ENCODE data around the gene DGKB.

DNA sequence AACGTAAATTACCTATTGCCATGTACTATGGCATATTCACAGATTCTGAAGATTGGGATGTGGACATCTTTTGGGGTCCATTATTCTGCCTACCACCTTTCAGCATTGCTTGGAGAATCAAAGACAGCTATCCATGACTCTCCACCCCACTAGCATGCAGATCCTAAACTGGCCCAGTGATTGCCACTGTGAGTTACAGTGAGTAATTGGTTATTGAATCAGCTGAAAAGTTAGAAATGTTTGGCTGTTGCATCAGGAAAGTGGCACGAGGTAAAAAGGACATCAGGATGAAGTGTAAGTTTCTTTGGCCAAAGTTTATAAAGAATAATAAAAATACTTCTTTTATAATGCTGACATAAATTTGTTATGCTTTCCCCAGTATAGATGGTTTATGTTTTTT, 764.9 kb downstream of the DGKB start:
- TF ChIP-seq, protein P1, sequence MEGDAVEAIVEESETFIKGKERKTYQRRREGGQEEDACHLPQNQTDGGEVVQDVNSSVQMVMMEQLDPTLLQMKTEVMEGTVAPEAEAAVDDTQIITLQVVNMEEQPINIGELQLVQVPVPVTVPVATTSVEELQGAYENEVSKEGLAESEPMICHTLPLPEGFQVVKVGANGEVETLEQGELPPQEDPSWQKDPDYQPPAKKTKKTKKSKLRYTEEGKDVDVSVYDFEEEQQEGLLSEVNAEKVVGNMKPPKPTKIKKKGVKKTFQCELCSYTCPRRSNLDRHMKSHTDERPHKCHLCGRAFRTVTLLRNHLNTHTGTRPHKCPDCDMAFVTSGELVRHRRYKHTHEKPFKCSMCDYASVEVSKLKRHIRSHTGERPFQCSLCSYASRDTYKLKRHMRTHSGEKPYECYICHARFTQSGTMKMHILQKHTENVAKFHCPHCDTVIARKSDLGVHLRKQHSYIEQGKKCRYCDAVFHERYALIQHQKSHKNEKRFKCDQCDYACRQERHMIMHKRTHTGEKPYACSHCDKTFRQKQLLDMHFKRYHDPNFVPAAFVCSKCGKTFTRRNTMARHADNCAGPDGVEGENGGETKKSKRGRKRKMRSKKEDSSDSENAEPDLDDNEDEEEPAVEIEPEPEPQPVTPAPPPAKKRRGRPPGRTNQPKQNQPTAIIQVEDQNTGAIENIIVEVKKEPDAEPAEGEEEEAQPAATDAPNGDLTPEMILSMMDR (IDR thresholded peaks at IDR 0.05), result no peak
- no peak for TF ChIP-seq POLR2A (IDR thresholded peaks at IDR 0.05)

Data from ovary (tissue), 3 donors.